Upper lobe of left lung (tissue), 6 donors: ENCODE results near the gene ANGEL2. TPM values are rescaled to one million over a fixed set of nuclear protein-coding genes. Genes with fewer than 3 reads are reported as not detected.

ENCODE experiments used
- ATAC-seq, 2 donors: fragments of 200-7000 bp; cut with Tn5 transposase; one replicate each; pipeline ENCODE4 v1.9.1; 2022; ENCODE audit warnings: mild to moderate bottlenecking in 2 of 2, moderate library complexity in 2 of 2; ENCODE audit not compliant: low FRiP score in 2 of 2
- DNase-seq, 2 donors: peaks; one replicate each; pipeline ENCODE4 v3.0.0-alpha.2; 2019 to 2020
- H3K27ac ChIP-seq, 4 donors: fragments of 200-600 bp; sonication (generic); one replicate each; pipeline ENCODE4 v1.5.1; 2016 to 2019
- H3K27me3 ChIP-seq, 4 donors: fragments of 200-600 bp; sonication (generic); one replicate each; pipeline ENCODE4 v1.5.1; 2017 to 2019
- H3K36me3 ChIP-seq, 4 donors: fragments of 200-600 bp; sonication (generic); one replicate each; pipeline ENCODE4 v1.5.1; 2016 to 2019
- H3K4me1 ChIP-seq, 4 donors: fragments of 200-600 bp; sonication (generic); one replicate each; pipeline ENCODE4 v1.5.1; 2018 to 2019
- H3K4me3 ChIP-seq, 4 donors: fragments of 200-600 bp; sonication (generic); one replicate each; pipeline ENCODE4 v1.5.1; 2017 to 2019; ENCODE audit warnings: mild to moderate bottlenecking in 2 of 4, moderate library complexity in 1 of 4
- H3K9me3 ChIP-seq, 4 donors: fragments of 200-600 bp; sonication (generic); one replicate each; pipeline ENCODE4 v1.5.1; 2018 to 2019
- CTCF ChIP-seq, 6 experiments: fragments of 450-650 bp in 4 of 6; fragments of 200-600 bp in 2 of 6; sonication (generic) in 2 of 6; IDR thresholded peaks; one replicate each; pipeline ENCODE4 v1.5.1; 2016 to 2019; ENCODE audit warnings: antibody characterized with exemption in 6 of 6
- EP300 ChIP-seq, 4 donors: sonication (generic); formaldehyde crosslinking; IDR thresholded peaks; one replicate each; pipeline ENCODE4 v1.5.1; 2017; ENCODE audit warnings: antibody characterized with exemption in 4 of 4, control low read depth in 2 of 4
- POLR2A ChIP-seq, 4 donors: fragments of 450-650 bp; IDR thresholded peaks; one replicate each; pipeline ENCODE4 v1.5.1; 2016 to 2017; ENCODE audit warnings: antibody characterized with exemption in 4 of 4, mild to moderate bottlenecking in 2 of 4
- POLR2AphosphoS5 ChIP-seq, 2 donors: sonication (generic); formaldehyde crosslinking; IDR thresholded peaks; one replicate each; pipeline ENCODE4 v1.5.1; 2017; ENCODE audit warnings: antibody characterized with exemption in 2 of 2
- WGBS, 2 donors: methylation state at CpG; one replicate each; pipeline ENCODE4 v1.1.5; 2017 to 2018; 5-methylcytosine and 5-hydroxymethylcytosine counted together
- total RNA-seq, 6 donors: library from RNA; depleted of rRNA in 4 of 6; stranded (reverse); fragments of >200 nt in 4 of 6; gene quantifications; one replicate each; pipeline versions ENCODE4 v1.1.0 to v1.2.1, GENCODE V29; 2016 to 2021
- donor health status: DM: no; HTN: no; CAD: no; lungs with moderate emphysema.
- donor health status: DM: no; HTN: yes; CAD: no; lungs with severe emphysema.

Gene ANGEL2
- total RNA-seq, 6 donors from 2014 or later, result 29.4 to 68.7 (median 35.6) TPM

GRCh38 chr1:213055767-213056166 is 40.1 kb upstream of the ANGEL2 start:
- H3K9me3 ChIP-seq, result no peaks in the 10 kb centered on the region
- no peak overlapping the region for H3K4me3 ChIP-seq
- no peak for DNase-seq
- whole genome bisulfite sequencing, 2 donors, result 52 to 65% methylated on average over 3 of the region's 3 CpGs
- no peak for TF ChIP-seq POLR2AphosphoS5 (IDR thresholded peaks at IDR 0.05)
- TF ChIP-seq CTCF (IDR thresholded peaks at IDR 0.05), result no peak
- TF ChIP-seq POLR2A (IDR thresholded peaks at IDR 0.05), result no peak
- no peak for TF ChIP-seq EP300 (IDR thresholded peaks at IDR 0.05)
- no peak for ATAC-seq
- peaks cover 10 to 19% (median 14%) of the 10 kb centered on the region in 4 donors for H3K4me1 ChIP-seq
- no peaks in the 10 kb centered on the region for H3K27me3 ChIP-seq
- no peaks in the 10 kb centered on the region for H3K36me3 ChIP-seq
- no peak overlapping the region for H3K27ac ChIP-seq

- no peaks in the 10 kb centered on the region for H3K36me3 ChIP-seq
- no peaks in the 10 kb centered on the region for H3K27me3 ChIP-seq
- no peak overlapping the region for H3K4me3 ChIP-seq
- ATAC-seq, result no peak
- H3K27ac ChIP-seq, result no peak overlapping the region
- TF ChIP-seq EP300 (IDR thresholded peaks at IDR 0.05) (no peak), POLR2AphosphoS5 (IDR thresholded peaks at IDR 0.05) (no peak), POLR2A (IDR thresholded peaks at IDR 0.05) (no peak), CTCF (IDR thresholded peaks at IDR 0.05) (no peak)
- no peaks in the 10 kb centered on the region for H3K9me3 ChIP-seq
- no peak for DNase-seq
- peaks cover 14 to 25% (median 20%) of the 10 kb centered on the region in 4 donors for H3K4me1 ChIP-seq
Measured at GRCh38 chr1:213054733-213055591, 39.3 kb upstream of the ANGEL2 start.

- Histone ChIP-seq H3K4me3 (no peak overlapping the region), H3K4me1 (peaks cover 14 to 25% (median 20%) of the 10 kb centered on the region in 4 donors), H3K36me3 (no peaks in the 10 kb centered on the region), H3K27ac (no peak overlapping the region), H3K9me3 (no peaks in the 10 kb centered on the region), H3K27me3 (no peaks in the 10 kb centered on the region)
- TF ChIP-seq POLR2A (IDR thresholded peaks at IDR 0.05) (no peak), CTCF (IDR thresholded peaks at IDR 0.05) (no peak), EP300 (IDR thresholded peaks at IDR 0.05) (no peak), POLR2AphosphoS5 (IDR thresholded peaks at IDR 0.05) (no peak)
- 76 to 84% methylated on average over 2 of the region's 2 CpGs for WGBS, 2 donors
- ATAC-seq, result no peak
- no peak for DNase-seq
Measured at GRCh38 chr1:213054142-213054541, 38.5 kb upstream of the ANGEL2 start.

GRCh38 chr1:213053455-213053854 is 37.8 kb upstream of the ANGEL2 start:
- ATAC-seq (no peak), DNase-seq (no peak)
- Histone ChIP-seq H3K9me3 (no peaks in the 10 kb centered on the region), H3K4me1 (peaks cover 14 to 25% (median 20%) of the 10 kb centered on the region in 4 donors), H3K4me3 (no peak overlapping the region), H3K27me3 (no peaks in the 10 kb centered on the region), H3K27ac (no peak overlapping the region), H3K36me3 (no peaks in the 10 kb centered on the region)
- TF ChIP-seq POLR2A (IDR thresholded peaks at IDR 0.05) (no peak), POLR2AphosphoS5 (IDR thresholded peaks at IDR 0.05) (no peak), EP300 (IDR thresholded peaks at IDR 0.05) (no peak), CTCF (IDR thresholded peaks at IDR 0.05) (no peak)

- H3K27me3 ChIP-seq, result no peaks in the 10 kb centered on the region
- no peaks in the 10 kb centered on the region for H3K36me3 ChIP-seq
- DNase-seq, result no peak
- TF ChIP-seq POLR2A (IDR thresholded peaks at IDR 0.05) (no peak), POLR2AphosphoS5 (IDR thresholded peaks at IDR 0.05) (no peak), CTCF (IDR thresholded peaks at IDR 0.05) (no peak), EP300 (IDR thresholded peaks at IDR 0.05) (no peak)
- peaks cover 14 to 25% (median 20%) of the 10 kb centered on the region in 4 donors for H3K4me1 ChIP-seq
- H3K27ac ChIP-seq, result peak overlapping the region in 3 of 4 donors; percentile 78 to 83 (median 80)
- WGBS, 2 donors, result 28 to 41% methylated on average over 2 of the region's 2 CpGs
- H3K9me3 ChIP-seq, result no peaks in the 10 kb centered on the region
- H3K4me3 ChIP-seq, result peak overlapping the region; percentile 80 to 92 (median 85)
- no peak for ATAC-seq
Measured at GRCh38 chr1:213051881-213052202, 36.2 kb upstream of the ANGEL2 start.
